Osteocyte (in vitro differentiated cells): ENCODE data around the gene XRCC5. TPM values are rescaled to one million over a fixed set of nuclear protein-coding genes. Genes with fewer than 3 reads are reported as not detected.

ENCODE experiments used
- DNase-seq: peaks from one replicate; pipeline ENCODE4 v3.0.0; 2021; ENCODE audit warnings: mixed read lengths; ENCODE audit not compliant: unreplicated experiment; ENCODE audit errors: extremely low spot score
- H3K27ac Mint-ChIP-seq: one replicate; pipeline ENCODE4 v1.8.0; 2021; ENCODE audit warnings: mild to moderate bottlenecking, mixed read lengths; ENCODE audit not compliant: unreplicated experiment
- H3K27me3 Mint-ChIP-seq: one replicate; pipeline ENCODE4 v1.8.0; 2021; ENCODE audit warnings: mixed read lengths; ENCODE audit not compliant: unreplicated experiment
- H3K36me3 Mint-ChIP-seq: one replicate; pipeline ENCODE4 v1.8.0; 2021; ENCODE audit warnings: mixed read lengths; ENCODE audit not compliant: unreplicated experiment
- H3K4me1 Mint-ChIP-seq: one replicate; pipeline ENCODE4 v1.8.0; 2021; ENCODE audit warnings: mixed read lengths; ENCODE audit not compliant: unreplicated experiment
- H3K4me3 Mint-ChIP-seq: one replicate; pipeline ENCODE4 v1.8.0; 2021; ENCODE audit warnings: mild to moderate bottlenecking, moderate library complexity, mixed read lengths; ENCODE audit not compliant: unreplicated experiment
- H3K9me3 Mint-ChIP-seq: one replicate; pipeline ENCODE4 v1.8.0; 2021; ENCODE audit warnings: mixed read lengths; ENCODE audit not compliant: unreplicated experiment
- CTCF ChIP-seq: fragments of 200-600 bp; sonication (generic); IDR thresholded peaks from 2 replicates; pipeline ENCODE4 v1.5.0; 2021; ENCODE audit warnings: antibody characterized with exemption, mild to moderate bottlenecking, moderate library complexity
- total RNA-seq: library from RNA; stranded (reverse); gene quantifications from 2 replicates; pipeline ENCODE4 v1.2.1, GENCODE V29; 2021

XRCC5 gene
- total RNA-seq, 1 donor from 2014 or later: 224 TPM

GRCh38 chr2:216161967-216162366 lies 52.8 kb downstream of the XRCC5 start:
- no peaks in the 10 kb centered on the region for H3K9me3 Mint-ChIP-seq
- H3K27ac Mint-ChIP-seq: no peak overlapping the region
- no peak overlapping the region for H3K4me3 Mint-ChIP-seq
- no peaks in the 10 kb centered on the region for H3K27me3 Mint-ChIP-seq
- DNase-seq: no peak
- H3K36me3 Mint-ChIP-seq: peaks cover 58% of the 10 kb centered on the region
- no peak for TF ChIP-seq CTCF
- H3K4me1 Mint-ChIP-seq: peaks cover 14% of the 10 kb centered on the region

- Mint-ChIP-seq H3K27ac (no peak overlapping the region), H3K27me3 (no peaks in the 10 kb centered on the region), H3K4me3 (no peak overlapping the region), H3K36me3 (peaks cover 61% of the 10 kb centered on the region), H3K4me1 (peaks cover 6% of the 10 kb centered on the region), H3K9me3 (no peaks in the 10 kb centered on the region)
- TF ChIP-seq CTCF: no peak
- no peak for DNase-seq
Measured at GRCh38 chr2:216163518-216163917, 54.4 kb downstream of the XRCC5 start.

DNA sequence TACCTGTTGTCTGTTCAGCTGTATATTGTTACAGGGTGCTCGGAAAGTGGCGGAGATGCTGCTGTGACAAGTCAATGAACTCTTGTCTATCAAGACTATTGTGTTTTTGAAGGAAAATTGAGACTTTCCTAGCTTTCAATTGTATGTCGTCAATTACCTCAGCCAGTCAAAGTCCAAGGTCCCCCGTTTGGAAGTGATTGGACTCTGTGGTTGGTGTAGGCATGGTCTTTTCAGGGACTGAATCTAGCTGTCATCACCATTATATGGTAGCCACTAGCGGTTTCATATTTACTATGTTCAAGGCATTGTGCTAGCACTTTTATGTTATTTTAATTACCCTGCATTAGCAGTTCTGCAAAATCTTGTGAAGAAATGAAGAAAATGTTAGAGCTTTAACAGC lies 54.9 kb downstream of the XRCC5 start:
- no peak for DNase-seq
- H3K4me3 Mint-ChIP-seq: no peak overlapping the region
- TF ChIP-seq CTCF: no peak
- peaks cover 66% of the 10 kb centered on the region for H3K36me3 Mint-ChIP-seq
- H3K4me1 Mint-ChIP-seq: peaks cover 4% of the 10 kb centered on the region
- H3K9me3 Mint-ChIP-seq: no peaks in the 10 kb centered on the region
- H3K27ac Mint-ChIP-seq: no peak overlapping the region
- no peaks in the 10 kb centered on the region for H3K27me3 Mint-ChIP-seq

DNA sequence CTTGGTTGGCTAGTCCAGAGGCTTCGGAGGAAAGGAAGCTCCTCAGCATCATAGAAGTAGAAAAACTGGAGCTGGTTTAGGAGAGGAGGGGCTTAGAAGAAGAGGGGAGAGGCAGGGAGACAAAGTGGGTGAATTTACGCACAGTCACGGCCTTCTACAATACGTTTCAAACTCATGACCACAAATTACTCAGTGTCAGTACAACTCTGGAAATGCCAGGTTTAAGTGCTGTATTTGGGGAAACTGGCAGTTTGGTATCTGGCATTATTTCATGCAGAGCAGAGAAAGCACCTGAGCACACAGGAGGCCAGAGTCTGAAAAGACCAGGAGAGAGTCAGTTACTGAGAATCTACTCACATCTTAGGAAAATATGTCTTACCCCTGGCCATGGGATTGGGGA lies 55.4 kb downstream of the XRCC5 start:
- H3K36me3 Mint-ChIP-seq: peaks cover 67% of the 10 kb centered on the region
- no peak for DNase-seq
- no peaks in the 10 kb centered on the region for H3K4me1 Mint-ChIP-seq
- H3K4me3 Mint-ChIP-seq: no peak overlapping the region
- H3K27me3 Mint-ChIP-seq: no peaks in the 10 kb centered on the region
- TF ChIP-seq CTCF: no peak
- H3K9me3 Mint-ChIP-seq: no peaks in the 10 kb centered on the region
- no peak overlapping the region for H3K27ac Mint-ChIP-seq

DNA sequence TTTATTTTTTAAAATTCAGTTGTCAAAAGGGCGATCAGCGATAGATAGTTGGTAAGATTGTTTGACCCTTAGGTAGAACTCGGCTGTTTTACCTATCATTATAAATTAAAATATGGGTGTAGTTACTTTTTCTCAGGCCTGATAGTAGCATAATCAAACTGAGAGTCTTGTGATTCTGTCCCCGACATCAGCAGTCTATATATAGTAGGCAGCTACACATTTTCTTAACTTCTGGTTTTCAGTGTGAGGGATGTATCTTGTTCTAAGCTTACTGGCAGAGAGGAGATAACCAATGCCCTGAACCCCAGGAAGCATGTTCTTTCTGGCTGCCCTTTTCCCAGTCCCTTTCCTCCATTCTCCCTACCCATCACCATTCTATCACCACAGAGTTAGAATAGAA lies 56.6 kb downstream of the XRCC5 start:
- Mint-ChIP-seq H3K27me3 (no peaks in the 10 kb centered on the region), H3K36me3 (peaks cover 68% of the 10 kb centered on the region), H3K4me1 (no peaks in the 10 kb centered on the region), H3K27ac (no peak overlapping the region), H3K4me3 (no peak overlapping the region), H3K9me3 (no peaks in the 10 kb centered on the region)
- no peak for TF ChIP-seq CTCF
- DNase-seq: no peak
